H1 (cell line): ENCODE measurements around the gene RHO. TPM values are rescaled to one million over a fixed set of nuclear protein-coding genes. Genes with fewer than 3 reads are reported as not detected.

Source experiments
- CTCF ChIA-PET: fragments of 300-600 bp; sonication (Branson Sonifier 250); formaldehyde crosslinking; loops from one replicate; lab custom pipeline; 2021; ENCODE audit not compliant: partially characterized antibody; lab: Charles Lee
- POLR2A ChIA-PET: fragments of 300-600 bp; sonication (Branson Sonifier 250); formaldehyde crosslinking; loops from one replicate; lab custom pipeline; 2021; ENCODE audit warnings: inconsistent platforms; ENCODE audit not compliant: partially characterized antibody; lab: Charles Lee
- DNase-seq, 2 experiments: peaks; one replicate each; pipeline versions ENCODE4 v3.0.0 to v3.0.0-alpha.2; 2010 to 2022; ENCODE audit warnings: low spot score in 2 of 2, low read depth in 1 of 2, mixed read lengths in 1 of 2
- FAIRE-seq: peaks from 2 replicates; lab custom pipeline; 2011; peaks lifted over from hg19 to GRCh38; lab: Jason Lieb, UNC
- H2AFZ ChIP-seq: 2 replicates; pipeline ENCODE4 v1.8.1; 2012; ENCODE audit warnings: low read length, inconsistent platforms
- H2AK5ac ChIP-seq: 2 replicates; pipeline ENCODE4 v1.6.1; 2013; ENCODE audit warnings: low read depth, low read length
- H2BK120ac ChIP-seq: replicated peaks from 2 replicates; pipeline ENCODE3; 2013; ENCODE audit warnings: low read depth, low read length, inconsistent platforms
- H2BK12ac ChIP-seq: 2 replicates; pipeline ENCODE4 v1.6.1; 2013; ENCODE audit warnings: low read depth, low read length
- H2BK15ac ChIP-seq: 2 replicates; pipeline ENCODE4 v1.6.1; 2013; ENCODE audit warnings: low read length
- H2BK20ac ChIP-seq: 2 replicates; pipeline ENCODE4 v1.6.1; 2013; ENCODE audit warnings: low read length
- H2BK5ac ChIP-seq: 2 replicates; pipeline ENCODE4 v1.6.1; 2013; ENCODE audit warnings: low read depth, low read length
- H3K14ac ChIP-seq: 2 replicates; pipeline ENCODE4 v1.6.1; 2013; ENCODE audit warnings: inconsistent platforms; ENCODE audit not compliant: insufficient read length
- H3K18ac ChIP-seq: 2 replicates; pipeline ENCODE4 v1.6.1; 2013; ENCODE audit warnings: low read length; ENCODE audit errors: extremely low read depth
- H3K23ac ChIP-seq: 2 replicates; pipeline ENCODE4 v1.6.1; 2013; ENCODE audit warnings: inconsistent platforms; ENCODE audit not compliant: insufficient read length
- H3K23me2 ChIP-seq: 2 replicates; pipeline ENCODE4 v1.6.1; 2013; ENCODE audit warnings: low read depth, low read length
- H3K27ac ChIP-seq: 2 replicates; pipeline ENCODE4 v1.6.1; 2011; ENCODE audit warnings: low read depth, low read length, inconsistent platforms
- H3K27me3 ChIP-seq, 4 experiments: replicated peaks in 1 of 4; 1 replicate in 1 of 4; 2 replicates in 3 of 4; pipeline versions ENCODE4 v1.6.1 to v1.8.1; 2011 to 2013; ENCODE audit warnings: low read length in 3 of 4, mild to moderate bottlenecking in 3 of 4, inconsistent platforms in 2 of 4, mixed read lengths in 2 of 4, moderate library complexity in 1 of 4; ENCODE audit not compliant: control insufficient read depth in 3 of 4, insufficient read depth in 3 of 4; ENCODE audit errors: extremely low read depth in 1 of 4
- H3K36me3 ChIP-seq, 4 experiments: 2 replicates each; pipeline versions ENCODE4 v1.6.1 to v1.8.1; 2011 to 2013; ENCODE audit warnings: mild to moderate bottlenecking in 4 of 4, low read length in 3 of 4, moderate library complexity in 2 of 4, control low read depth in 1 of 4, inconsistent platforms in 1 of 4; ENCODE audit not compliant: insufficient read depth in 4 of 4, control insufficient read depth in 2 of 4
- H3K4ac ChIP-seq: replicated peaks from 2 replicates; pipeline ENCODE3; 2013; ENCODE audit warnings: low read length, low read depth, mixed read lengths, inconsistent platforms; ENCODE audit not compliant: insufficient read length
- H3K4me1 ChIP-seq, 4 experiments: replicated peaks in 1 of 4; 1 replicate in 1 of 4; 2 replicates in 3 of 4; pipeline versions ENCODE4 v1.6.1 to v1.8.1; 2011 to 2013; ENCODE audit warnings: low read length in 3 of 4, inconsistent platforms in 2 of 4, mixed read lengths in 1 of 4; ENCODE audit not compliant: insufficient read depth in 4 of 4, control insufficient read depth in 3 of 4
- H3K4me2 ChIP-seq, 2 experiments: 2 replicates each; pipeline versions ENCODE4 v1.6.1 to v1.8.1; 2011 to 2013; ENCODE audit warnings: low read depth in 2 of 2, low read length in 2 of 2, control low read depth in 1 of 2, inconsistent platforms in 1 of 2, mild to moderate bottlenecking in 1 of 2; ENCODE audit not compliant: insufficient read depth in 1 of 2
- H3K4me3 ChIP-seq, 4 experiments: fragments of 200-600, 300-600 bp in 1 of 4; sonication (generic), shearing (Covaris generic), sonication (Bioruptor Twin) in 1 of 4; 2 replicates each; pipeline versions ENCODE4 v1.5.1 to v1.8.1; 2011 to 2016; ENCODE audit warnings: low read length in 4 of 4, low read depth in 3 of 4, control low read depth in 2 of 4, inconsistent platforms in 2 of 4, mild to moderate bottlenecking in 2 of 4, mixed read lengths in 1 of 4, moderate library complexity in 1 of 4; ENCODE audit not compliant: insufficient read depth in 2 of 4; ENCODE audit errors: extremely low read depth in 1 of 4
- H3K56ac ChIP-seq: replicated peaks from 2 replicates; pipeline ENCODE3; 2013; ENCODE audit warnings: low read depth, mild to moderate bottlenecking, mixed read lengths, low read length, inconsistent platforms; ENCODE audit not compliant: insufficient read length
- H3K79me1 ChIP-seq: 2 replicates; pipeline ENCODE4 v1.6.1; 2013; ENCODE audit warnings: low read depth, low read length, control low read depth
- H3K79me2 ChIP-seq, 2 experiments: 2 replicates each; pipeline versions ENCODE4 v1.6.1 to v1.8.1; 2012 to 2013; ENCODE audit warnings: low read length in 2 of 2, mild to moderate bottlenecking in 2 of 2, inconsistent platforms in 1 of 2; ENCODE audit not compliant: insufficient read depth in 2 of 2, control insufficient read depth in 1 of 2
- H3K9ac ChIP-seq, 4 experiments: replicated peaks in 1 of 4; 1 replicate in 1 of 4; 2 replicates in 3 of 4; pipeline versions ENCODE4 v1.6.1 to v1.8.1; 2011 to 2013; ENCODE audit warnings: low read depth in 3 of 4, low read length in 3 of 4, control low read depth in 2 of 4, mild to moderate bottlenecking in 2 of 4, moderate library complexity in 2 of 4, inconsistent platforms in 1 of 4; ENCODE audit errors: extremely low read depth in 1 of 4
- H3K9me3 ChIP-seq, 2 experiments: 2 replicates each; pipeline versions ENCODE4 v1.6.1 to v1.8.1; 2012 to 2013; ENCODE audit warnings: mild to moderate bottlenecking in 2 of 2, moderate library complexity in 2 of 2, control low read depth in 1 of 2, inconsistent platforms in 1 of 2, low read depth in 1 of 2, low read length in 1 of 2, mixed read lengths in 1 of 2; ENCODE audit not compliant: insufficient read depth in 2 of 2
- H4K20me1 ChIP-seq, 2 experiments: replicated peaks in 1 of 2; 2 replicates each; pipeline versions ENCODE3 to v1.8.1; 2011 to 2013; ENCODE audit warnings: inconsistent platforms in 2 of 2, low read length in 2 of 2, mild to moderate bottlenecking in 1 of 2; ENCODE audit not compliant: insufficient read depth in 2 of 2, control insufficient read depth in 1 of 2
- H4K5ac ChIP-seq: 2 replicates; pipeline ENCODE4 v1.6.1; 2013; ENCODE audit warnings: low read length, low read depth, mixed read lengths, inconsistent platforms; ENCODE audit not compliant: insufficient read length
- H4K8ac ChIP-seq: 2 replicates; pipeline ENCODE4 v1.8.0; 2013; ENCODE audit warnings: mild to moderate bottlenecking, moderate library complexity, low read length, inconsistent platforms; ENCODE audit not compliant: insufficient read depth; ENCODE audit errors: extremely low read depth
- H4K91ac ChIP-seq: replicated peaks from 2 replicates; pipeline ENCODE3; 2013; ENCODE audit warnings: low read length, mixed read lengths, inconsistent platforms; ENCODE audit not compliant: insufficient read length
- BCL11A ChIP-seq, 2 experiments: IDR thresholded peaks; one replicate each; pipeline ENCODE4 v1.6.1; 2011; ENCODE audit warnings: low read depth in 2 of 2, low read length in 2 of 2, mild to moderate bottlenecking in 2 of 2
- EGR1 ChIP-seq: IDR thresholded peaks from 2 replicates; pipeline ENCODE4 v1.6.1; 2011; ENCODE audit warnings: low read depth, low read length, borderline replicate concordance
- GTF2F1 ChIP-seq: IDR thresholded peaks from 2 replicates; pipeline ENCODE4 v1.6.1; 2012; ENCODE audit warnings: low read depth, low read length, improper control_type of control experiment, borderline replicate concordance
- TAF7 ChIP-seq: optimal IDR thresholded peaks from 2 replicates; pipeline ENCODE3; 2011; ENCODE audit warnings: low read depth, mild to moderate bottlenecking, inconsistent platforms, low read length, moderate library complexity, borderline replicate concordance
- WGBS, 2 experiments: shearing (Covaris generic) in 1 of 2; methylation state at CpG; one replicate each; pipeline versions ENCODE4 v1.1.6 to v1.1.7; 2013 to 2015; ENCODE audit warnings: low lambda C conversion rate in 2 of 2, mixed read lengths in 2 of 2, inconsistent platforms in 1 of 2, low coverage in 1 of 2, missing lambda C conversion rate in 1 of 2; ENCODE audit not compliant: insufficient replicate concordance in 2 of 2, insufficient coverage in 1 of 2, insufficient read length in 1 of 2; ENCODE audit errors: extremely low coverage in 1 of 2, missing lambda C conversion rate in 1 of 2; 5-methylcytosine and 5-hydroxymethylcytosine counted together
- polyA plus RNA-seq, 7 experiments: library from polyadenylated mRNA; depleted of rRNA in 3 of 7; stranded (reverse) in 5 of 7; unstranded in 2 of 7; fragments of >200 nt in 5 of 7; fragments of 200-250 nt in 2 of 7; gene quantifications; 1 replicate in 5 of 7; 2 replicates in 1 of 7; 4 replicates in 1 of 7; pipeline versions ENCODE4 v1.2.1 to v1.2.3, GENCODE V29; 2011 to 2013; ENCODE audit warnings: missing spikeins in 2 of 7, mixed read lengths in 2 of 7
- total RNA-seq: library from RNA; stranded (reverse); fragmentation: NEBNext Ultra II Directional; extraction: Animal tissue kit (Norgen Biotek cat#: 25700); gene quantifications from 2 replicates; pipeline ENCODE4 v1.2.1, GENCODE V29; 2021
- TF ChIP-seq, protein P1 (sequence below), 3 experiments: IDR thresholded peaks; 1 replicate in 2 of 3; 2 replicates in 1 of 3; pipeline versions ENCODE4 v1.5.1 to v1.6.1; 2011; ENCODE audit warnings: low read length in 3 of 3, mild to moderate bottlenecking in 3 of 3, inconsistent platforms in 2 of 3, low read depth in 1 of 3, moderate library complexity in 1 of 3; ENCODE audit not compliant: insufficient read depth in 1 of 3; ENCODE audit errors: control extremely low read depth in 1 of 3

The RHO gene
- total and polyA plus RNA-seq, 2 of the 8 experiments (the other 6 are each of a cell fraction or from before 2014, with no cell fraction given), result not detected

DNA sequence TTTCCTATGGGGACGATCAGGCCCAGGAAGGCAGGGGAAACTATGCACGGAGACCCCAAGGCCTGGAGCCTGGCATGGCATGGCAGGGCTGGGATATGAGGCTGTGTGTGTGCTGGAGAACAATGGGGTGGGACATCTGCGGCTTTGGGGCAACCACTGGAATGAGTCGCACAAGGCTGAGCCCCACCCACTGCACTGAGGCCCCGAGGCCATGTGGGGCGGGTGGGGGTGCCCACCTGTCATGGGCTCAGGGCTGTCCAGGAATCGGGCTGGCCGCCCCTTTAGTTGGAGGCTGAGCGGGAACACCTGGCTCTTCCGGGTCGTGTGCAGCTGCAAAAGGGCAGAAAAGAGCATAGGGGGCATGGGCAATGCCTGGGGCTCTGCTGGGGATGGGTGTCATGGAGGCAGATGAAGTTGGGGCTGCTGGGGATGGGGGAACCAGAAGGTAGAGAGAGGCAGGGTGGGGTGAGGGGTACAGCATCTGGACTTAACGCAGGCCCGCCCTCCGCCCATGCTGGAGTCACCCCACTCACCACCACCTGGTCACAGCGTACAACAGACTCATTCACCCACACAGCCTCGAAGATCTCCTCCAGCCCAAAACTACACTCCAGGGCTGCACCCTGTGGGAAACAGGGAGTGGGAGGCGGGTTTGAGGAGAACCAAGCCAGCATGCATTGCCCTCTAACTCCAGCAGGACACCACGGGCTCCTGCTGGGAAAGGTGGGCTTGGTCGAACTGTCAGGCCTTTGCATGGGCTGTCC lies 47.0 kb downstream of the RHO start:
- ChIA-PET CTCF (interaction anchor here (1.0 to 5.1 kb wide), 10 partner anchors 9 to 85 kb away, joined by 3 to 19 read pairs (median 4); no protein-coding TSS in a partner anchor), POLR2A (interaction anchor here (0.9 to 1.3 kb wide), 3 partner anchors 14 to 64 kb away, joined by 3 to 6 read pairs (median 3); no protein-coding TSS in a partner anchor)
- Histone ChIP-seq H3K23ac (no peak overlapping the region), H3K4me3 (no peak overlapping the region), H4K91ac (no peak overlapping the region), H3K23me2 (no peaks in the 10 kb centered on the region), H3K4me2 (no peak overlapping the region), H3K9me3 (no peaks in the 10 kb centered on the region), H3K36me3 (no peaks in the 10 kb centered on the region), H4K5ac (no peak overlapping the region), H3K14ac (no peak overlapping the region), H3K79me2 (no peaks in the 10 kb centered on the region), H3K27ac (no peak overlapping the region), H2BK12ac (no peak overlapping the region), H2BK120ac (no peak overlapping the region), H2AK5ac (no peak overlapping the region), H4K20me1 (peaks cover 0 to 2% of the 10 kb centered on the region in 2 experiments), H2BK5ac (no peak overlapping the region), H2AFZ (no peak overlapping the region), H3K4ac (no peak overlapping the region), H3K27me3 (no peaks in the 10 kb centered on the region), H2BK15ac (no peak overlapping the region), H3K79me1 (no peaks in the 10 kb centered on the region), H3K4me1 (peaks cover 0 to 19% (median 2%) of the 10 kb centered on the region in 4 experiments; a peak in 4 of 7 replicates), H4K8ac (no peak overlapping the region), H3K9ac (no peak overlapping the region), H3K18ac (no peak overlapping the region), H3K56ac (no peak overlapping the region), H2BK20ac (no peak overlapping the region)
- DNase-seq, result no peak
- no peak for TF ChIP-seq EGR1
- TF ChIP-seq BCL11A (IDR thresholded peaks at IDR 0.05; ENCODE audit: low read depth in 2 of 2, low read length in 2 of 2), result no peak
- TF ChIP-seq, protein P1, sequence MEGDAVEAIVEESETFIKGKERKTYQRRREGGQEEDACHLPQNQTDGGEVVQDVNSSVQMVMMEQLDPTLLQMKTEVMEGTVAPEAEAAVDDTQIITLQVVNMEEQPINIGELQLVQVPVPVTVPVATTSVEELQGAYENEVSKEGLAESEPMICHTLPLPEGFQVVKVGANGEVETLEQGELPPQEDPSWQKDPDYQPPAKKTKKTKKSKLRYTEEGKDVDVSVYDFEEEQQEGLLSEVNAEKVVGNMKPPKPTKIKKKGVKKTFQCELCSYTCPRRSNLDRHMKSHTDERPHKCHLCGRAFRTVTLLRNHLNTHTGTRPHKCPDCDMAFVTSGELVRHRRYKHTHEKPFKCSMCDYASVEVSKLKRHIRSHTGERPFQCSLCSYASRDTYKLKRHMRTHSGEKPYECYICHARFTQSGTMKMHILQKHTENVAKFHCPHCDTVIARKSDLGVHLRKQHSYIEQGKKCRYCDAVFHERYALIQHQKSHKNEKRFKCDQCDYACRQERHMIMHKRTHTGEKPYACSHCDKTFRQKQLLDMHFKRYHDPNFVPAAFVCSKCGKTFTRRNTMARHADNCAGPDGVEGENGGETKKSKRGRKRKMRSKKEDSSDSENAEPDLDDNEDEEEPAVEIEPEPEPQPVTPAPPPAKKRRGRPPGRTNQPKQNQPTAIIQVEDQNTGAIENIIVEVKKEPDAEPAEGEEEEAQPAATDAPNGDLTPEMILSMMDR (IDR thresholded peaks at IDR 0.05; ENCODE audit: control extremely low read depth in 1 of 3, insufficient read depth in 1 of 3, low read depth in 1 of 3, low read length in 3 of 3), result peak in 1 of 3 experiments; percentile 8; a peak in 1 of 4 replicates
- TF ChIP-seq GTF2F1, result no peak
- no peak for TF ChIP-seq TAF7
- no peak for FAIRE-seq
- 90% methylated on average over 19 of the region's 19 CpGs; no CpG with 5 or more reads in 1 of the 2 experiments for WGBS, 2 experiments
